T-helper 2 cell treated with Interferon-gamma antibody and Interleukin-4, amounts not matched to agents 5 μg/mL and 100 μg/mL, for 36 hours (primary cell): ENCODE measurements around the gene DNAH2.

Experiments used
- DNase-seq: peaks from one replicate; pipeline ENCODE4 v3.0.0; 2021; ENCODE audit warnings: low spot score
- H3K27ac Mint-ChIP-seq: one replicate; pipeline ENCODE4 v1.8.0; 2021; ENCODE audit warnings: mild to moderate bottlenecking, mixed read lengths
- H3K27me3 Mint-ChIP-seq: one replicate; pipeline ENCODE4 v1.8.0; 2021; ENCODE audit warnings: low read depth, mixed read lengths
- H3K36me3 Mint-ChIP-seq: one replicate; pipeline ENCODE4 v1.8.0; 2021; ENCODE audit warnings: low read depth, mixed read lengths
- H3K4me1 Mint-ChIP-seq: one replicate; pipeline ENCODE4 v1.8.0; 2021; ENCODE audit warnings: low read depth, mixed read lengths
- H3K4me3 Mint-ChIP-seq: one replicate; pipeline ENCODE4 v1.8.0; 2022; ENCODE audit warnings: mild to moderate bottlenecking, moderate library complexity, mixed read lengths
- H3K9me3 Mint-ChIP-seq: one replicate; pipeline ENCODE4 v1.8.0; 2021; ENCODE audit warnings: mixed read lengths

The DNAH2 gene

DNA sequence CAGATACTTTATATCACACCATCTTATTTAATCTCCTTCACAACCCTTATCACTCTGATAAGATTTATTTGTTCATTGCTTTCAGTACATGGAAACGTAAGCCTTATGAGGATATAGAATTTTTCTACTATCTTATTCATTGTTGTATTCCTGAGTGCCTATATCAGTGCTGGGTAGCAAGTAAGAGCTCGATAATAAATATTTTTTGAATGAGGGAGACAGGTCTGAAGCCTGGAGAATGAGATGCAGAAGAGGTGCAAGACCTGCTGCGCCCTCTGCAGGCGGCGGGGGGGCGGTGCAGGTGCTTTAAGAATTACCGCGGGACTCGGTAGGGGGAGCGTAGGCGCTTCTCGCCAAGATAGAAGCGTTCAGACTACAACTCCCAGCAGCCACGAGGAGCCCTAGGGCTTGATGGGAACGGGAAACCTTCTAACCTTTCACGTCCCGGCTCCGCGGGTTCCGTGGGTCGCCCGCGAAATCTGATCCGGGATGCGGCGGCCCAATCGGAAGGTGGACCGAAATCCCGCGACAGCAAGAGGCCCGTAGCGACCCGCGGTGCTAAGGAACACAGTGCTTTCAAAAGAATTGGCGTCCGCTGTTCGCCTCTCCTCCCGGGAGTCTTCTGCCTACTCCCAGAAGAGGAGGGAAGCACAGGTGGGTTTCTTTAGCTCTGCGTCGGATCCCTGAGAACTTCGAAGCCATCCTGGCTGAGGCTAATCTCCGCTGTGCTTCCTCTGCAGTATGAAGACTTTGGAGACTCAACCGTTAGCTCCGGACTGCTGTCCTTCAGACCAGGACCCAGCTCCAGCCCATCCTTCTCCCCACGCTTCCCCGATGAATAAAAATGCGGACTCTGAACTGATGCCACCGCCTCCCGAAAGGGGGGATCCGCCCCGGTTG lies 29.4 kb upstream of the DNAH2 start, which contains the start of gene WRAP53:
TSS of gene WRAP53 (plus strand) at position 570 of the 900 bp plus-strand sequence. CDS start at position 742, 172 bp downstream.
- Mint-ChIP-seq H3K4me3 (peak within 1 kb of the TSS; percentile 96), H3K27ac (peak within 1 kb of the TSS; percentile 98), H3K9me3 (no peaks in the 10 kb centered on the region), H3K36me3 (peaks cover 35% of the 10 kb centered on the region), H3K4me1 (peaks cover 28% of the 10 kb centered on the region), H3K27me3 (no peaks in the 10 kb centered on the region)
- DNase-seq: peak; percentile 96

GRCh38 chr17:7688808-7689316 lies 28.7 kb upstream of the DNAH2 start:
- Mint-ChIP-seq H3K36me3 (peaks cover 36% of the 10 kb centered on the region), H3K27me3 (no peaks in the 10 kb centered on the region), H3K9me3 (no peaks in the 10 kb centered on the region), H3K27ac (peak overlapping the region; percentile 76), H3K4me3 (peak overlapping the region; percentile 96), H3K4me1 (peaks cover 28% of the 10 kb centered on the region)
- DNase-seq: no peak

- no peaks in the 10 kb centered on the region for H3K9me3 Mint-ChIP-seq
- H3K27ac Mint-ChIP-seq: no peak overlapping the region
- H3K36me3 Mint-ChIP-seq: peaks cover 20% of the 10 kb centered on the region
- H3K27me3 Mint-ChIP-seq: no peaks in the 10 kb centered on the region
- no peak overlapping the region for H3K4me3 Mint-ChIP-seq
- no peaks in the 10 kb centered on the region for H3K4me1 Mint-ChIP-seq
- no peak for DNase-seq
Observed at GRCh38 chr17:7695586-7695985, 22.0 kb upstream of the DNAH2 start.

DNA sequence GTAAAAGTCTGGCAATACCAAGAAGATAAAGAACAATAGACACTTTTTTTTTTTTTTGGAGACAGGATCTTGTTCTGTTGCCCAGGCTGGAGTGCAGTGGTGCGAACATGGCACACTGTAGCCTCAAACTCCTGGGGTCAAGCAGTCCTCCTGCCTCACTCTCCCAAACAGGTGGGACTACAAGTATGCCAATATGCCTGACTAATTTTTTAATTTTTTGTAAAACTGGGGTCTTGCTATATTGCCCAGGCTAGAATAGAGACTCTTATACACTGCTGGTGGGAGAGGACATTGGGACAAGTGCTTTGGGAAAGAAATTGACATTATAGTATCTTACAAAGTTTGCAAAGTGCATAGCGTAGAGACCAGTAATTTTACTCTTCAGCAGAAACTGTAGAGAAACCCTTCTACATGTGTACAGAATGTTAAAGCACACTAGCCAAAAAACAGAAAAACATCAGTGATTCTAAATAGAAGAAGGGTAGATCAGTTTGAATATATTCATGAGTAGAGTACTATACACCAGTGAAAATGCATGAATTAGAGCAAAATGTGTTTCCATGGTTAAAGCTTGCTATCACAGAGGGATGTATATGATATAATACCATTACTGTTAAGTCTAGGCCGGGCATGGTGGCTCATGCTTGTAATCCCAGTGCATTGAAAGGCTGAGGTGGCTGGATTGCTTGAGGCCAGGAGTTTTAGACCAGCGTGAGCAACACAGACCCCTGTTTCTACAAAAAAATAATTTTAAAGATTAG lies 19.5 kb upstream of the DNAH2 start:
- Mint-ChIP-seq H3K4me1 (no peaks in the 10 kb centered on the region), H3K9me3 (no peaks in the 10 kb centered on the region), H3K27me3 (no peaks in the 10 kb centered on the region), H3K4me3 (no peak overlapping the region), H3K27ac (no peak overlapping the region), H3K36me3 (peaks cover 24% of the 10 kb centered on the region)
- DNase-seq: no peak

- H3K4me3 Mint-ChIP-seq: no peak overlapping the region
- DNase-seq: no peak
- H3K36me3 Mint-ChIP-seq: peaks cover 23% of the 10 kb centered on the region
- H3K27ac Mint-ChIP-seq: no peak overlapping the region
- peaks cover 17% of the 10 kb centered on the region for H3K27me3 Mint-ChIP-seq
- H3K9me3 Mint-ChIP-seq: no peaks in the 10 kb centered on the region
- H3K4me1 Mint-ChIP-seq: peaks cover 10% of the 10 kb centered on the region
Observed at GRCh38 chr17:7700510-7700909, 17.0 kb upstream of the DNAH2 start.

DNA sequence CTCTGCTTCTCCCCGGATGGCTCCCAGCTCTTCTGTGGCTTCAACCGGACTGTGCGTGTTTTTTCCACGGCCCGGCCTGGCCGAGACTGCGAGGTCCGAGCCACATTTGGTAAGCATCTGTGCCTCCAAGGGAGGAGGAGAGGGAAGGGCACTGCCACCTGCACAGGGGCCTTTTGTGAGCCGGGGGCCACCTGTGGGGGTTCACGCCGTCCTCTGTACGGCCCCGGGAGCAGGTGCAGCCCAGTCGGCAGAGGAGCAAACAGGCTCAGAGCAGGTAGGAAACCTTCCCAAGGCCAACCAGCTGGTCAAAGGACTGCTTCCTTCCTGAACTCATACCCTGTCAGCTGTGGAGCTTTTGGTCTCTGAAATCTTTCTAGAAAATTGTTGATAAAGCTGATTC lies 15.9 kb upstream of the DNAH2 start:
- peaks cover 28% of the 10 kb centered on the region for H3K27me3 Mint-ChIP-seq
- no peaks in the 10 kb centered on the region for H3K9me3 Mint-ChIP-seq
- H3K4me3 Mint-ChIP-seq: no peak overlapping the region
- H3K27ac Mint-ChIP-seq: no peak overlapping the region
- H3K4me1 Mint-ChIP-seq: peaks cover 10% of the 10 kb centered on the region
- H3K36me3 Mint-ChIP-seq: peaks cover 17% of the 10 kb centered on the region
- DNase-seq: no peak

DNA sequence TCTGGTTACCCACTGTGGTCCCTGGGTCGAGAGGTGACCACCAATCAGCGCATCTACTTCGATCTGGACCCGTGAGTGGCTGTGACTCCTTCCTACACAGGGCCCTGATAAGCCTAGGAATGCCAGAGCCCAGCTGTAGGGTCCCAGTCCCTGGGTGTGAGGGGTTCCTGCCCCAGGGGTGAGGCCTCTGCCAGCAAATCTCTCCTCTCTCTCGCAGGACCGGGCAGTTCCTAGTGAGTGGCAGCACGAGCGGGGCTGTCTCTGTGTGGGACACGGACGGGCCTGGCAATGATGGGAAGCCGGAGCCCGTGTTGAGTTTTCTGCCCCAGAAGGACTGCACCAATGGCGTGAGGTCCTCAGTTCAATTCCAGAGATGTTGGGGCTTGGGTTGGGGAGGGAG lies 14.8 kb upstream of the DNAH2 start:
- no peak for DNase-seq
- Mint-ChIP-seq H3K9me3 (no peaks in the 10 kb centered on the region), H3K4me3 (no peak overlapping the region), H3K4me1 (peaks cover 10% of the 10 kb centered on the region), H3K27me3 (peaks cover 37% of the 10 kb centered on the region), H3K36me3 (peaks cover 17% of the 10 kb centered on the region), H3K27ac (no peak overlapping the region)

- no peak for DNase-seq
- Mint-ChIP-seq H3K4me3 (no peak overlapping the region), H3K36me3 (peaks cover 15% of the 10 kb centered on the region), H3K9me3 (no peaks in the 10 kb centered on the region), H3K4me1 (peaks cover 10% of the 10 kb centered on the region), H3K27ac (no peak overlapping the region), H3K27me3 (peaks cover 39% of the 10 kb centered on the region)
Observed at GRCh38 chr17:7703584-7704479, 13.7 kb upstream of the DNAH2 start.

- Mint-ChIP-seq H3K36me3 (peaks cover 15% of the 10 kb centered on the region), H3K9me3 (no peaks in the 10 kb centered on the region), H3K27ac (no peak within 1 kb of the TSS), H3K4me3 (peak within 1 kb of the TSS; percentile 54), H3K27me3 (peaks cover 39% of the 10 kb centered on the region), H3K4me1 (peaks cover 10% of the 10 kb centered on the region)
- no peak for DNase-seq
Observed at GRCh38 chr17:7704601-7705268, 12.8 kb upstream of the DNAH2 start, which contains the start of gene EFNB3. TSS of gene EFNB3 (plus strand) at chr17:7705202. CDS start at chr17:7705599, 397 bp downstream.

DNA sequence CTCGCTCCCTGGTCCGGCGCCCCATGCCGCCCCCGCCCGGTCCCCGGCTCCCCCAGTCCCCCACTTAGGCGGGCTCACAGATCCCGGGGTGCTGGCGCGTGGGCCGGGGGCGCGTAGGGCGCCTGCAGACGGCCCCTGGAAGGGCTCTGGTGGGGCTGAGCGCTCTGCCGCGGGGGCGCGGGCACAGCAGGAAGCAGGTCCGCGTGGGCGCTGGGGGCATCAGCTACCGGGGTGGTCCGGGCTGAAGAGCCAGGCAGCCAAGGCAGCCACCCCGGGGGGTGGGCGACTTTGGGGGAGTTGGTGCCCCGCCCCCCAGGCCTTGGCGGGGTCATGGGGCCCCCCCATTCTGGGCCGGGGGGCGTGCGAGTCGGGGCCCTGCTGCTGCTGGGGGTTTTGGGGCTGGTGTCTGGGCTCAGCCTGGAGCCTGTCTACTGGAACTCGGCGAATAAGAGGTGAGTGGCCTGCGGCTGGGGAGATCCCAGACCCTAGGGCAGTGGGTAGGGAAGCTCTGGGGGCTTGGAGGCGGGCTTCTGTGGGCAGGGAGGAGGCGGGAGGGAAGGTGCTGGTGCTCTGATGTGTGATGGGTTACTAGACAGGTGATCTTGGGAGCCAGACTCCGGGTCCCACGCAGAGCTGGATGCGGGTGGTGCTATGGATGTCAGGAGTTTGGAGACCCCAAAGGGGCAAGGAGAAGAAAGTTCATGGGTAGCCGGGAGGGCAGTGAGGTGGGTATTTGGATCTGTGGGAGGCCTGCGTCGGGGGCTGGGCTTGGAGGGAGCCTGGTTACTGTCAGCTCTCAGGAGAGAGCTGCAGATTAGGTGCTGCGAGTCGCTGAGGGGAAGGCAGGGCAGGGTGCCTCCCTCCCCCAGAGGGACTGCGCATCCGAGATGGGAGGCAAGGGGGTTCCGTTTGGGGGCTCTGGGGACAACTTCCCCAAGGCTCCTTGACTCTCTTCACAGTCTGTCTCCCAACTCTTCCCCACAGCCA lies 12.0 kb upstream of the DNAH2 start:
- DNase-seq: no peak
- Mint-ChIP-seq H3K27ac (no peak overlapping the region), H3K4me1 (peaks cover 16% of the 10 kb centered on the region), H3K4me3 (no peak overlapping the region), H3K9me3 (no peaks in the 10 kb centered on the region), H3K36me3 (peaks cover 13% of the 10 kb centered on the region), H3K27me3 (peaks cover 39% of the 10 kb centered on the region)

DNA sequence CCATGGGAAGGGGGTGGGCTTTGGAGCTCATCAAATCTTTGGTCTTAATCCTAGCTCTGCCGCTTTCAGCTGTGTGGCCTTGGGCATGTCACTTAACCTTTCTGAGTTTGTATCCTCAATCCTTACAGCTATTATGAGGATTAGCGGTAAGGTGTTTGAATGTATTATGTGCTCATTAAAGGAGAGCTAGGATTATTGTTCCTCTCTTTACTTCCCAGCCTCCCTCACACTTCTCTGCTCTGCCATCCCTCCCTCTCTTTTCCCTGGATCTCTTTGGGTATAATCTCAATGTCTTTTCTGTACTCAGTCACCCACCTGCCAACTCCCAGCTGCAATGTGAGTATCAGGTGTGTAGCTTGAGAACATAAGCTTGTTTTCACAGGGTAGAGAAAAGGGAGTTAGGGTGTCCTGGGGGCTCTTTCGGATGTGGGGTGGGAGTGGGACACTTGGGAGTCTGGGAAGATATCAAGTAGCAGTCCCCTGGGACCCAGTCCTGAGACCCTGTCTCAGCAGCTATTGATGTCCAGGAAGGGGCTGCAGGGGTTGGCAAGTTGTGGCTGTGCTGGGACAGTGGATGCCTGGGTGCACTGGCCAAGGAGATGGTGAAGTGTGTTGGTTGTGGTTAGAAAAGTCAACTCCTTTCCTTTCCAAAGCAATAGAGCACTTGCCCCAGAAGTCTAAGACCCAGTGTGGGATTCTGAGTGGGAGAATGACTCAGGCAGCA lies 10.8 kb upstream of the DNAH2 start:
- DNase-seq: no peak
- Mint-ChIP-seq H3K36me3 (peaks cover 11% of the 10 kb centered on the region), H3K9me3 (no peaks in the 10 kb centered on the region), H3K27ac (no peak overlapping the region), H3K4me3 (no peak overlapping the region), H3K4me1 (peaks cover 22% of the 10 kb centered on the region), H3K27me3 (peaks cover 44% of the 10 kb centered on the region)
